ENCODE measurements around the gene TCEAL2.

GRCh38 chrX:102129473-102129872 lies 4.0 kb downstream of the TCEAL2 start:
- TF ChIP-seq CTCF (IDR thresholded peaks at IDR 0.05 in 2 of 3, conservative IDR thresholded peaks at IDR 0.05 in 1 of 3; ENCODE audit: control insufficient read depth in 2 of 3, extremely low read depth in 1 of 3, insufficient read depth in 1 of 3, low read depth in 3 of 3, low read length in 3 of 3) (peak in 2 of 3 experiments; percentile 32 to 36; a peak in 3 of 6 replicates), POLR2AphosphoS5 (IDR thresholded peaks at IDR 0.05; ENCODE audit: low read length) (no peak), NFXL1 (IDR thresholded peaks at IDR 0.05; ENCODE audit: borderline replicate concordance) (no peak), TAF1 (IDR thresholded peaks at IDR 0.05; ENCODE audit: borderline replicate concordance, low read depth, low read length) (no peak), ZNF217 (IDR thresholded peaks at IDR 0.05) (no peak), BCLAF1 (IDR thresholded peaks at IDR 0.05) (no peak), ATF2 (IDR thresholded peaks at IDR 0.05; ENCODE audit: low read length) (no peak), RCOR1 (conservative IDR thresholded peaks at IDR 0.05; ENCODE audit: low read depth, low read length) (no peak), REST (IDR thresholded peaks at IDR 0.05; ENCODE audit: low read depth, low read length) (no peak), MLLT1 (IDR thresholded peaks at IDR 0.05) (no peak), BCL3 (IDR thresholded peaks at IDR 0.05; ENCODE audit: borderline replicate concordance, insufficient read depth, low read depth, low read length, poor library complexity, severe bottlenecking) (no peak), TCF3 (IDR thresholded peaks at IDR 0.05; ENCODE audit: borderline replicate concordance, insufficient read depth, low read depth, low read length) (no peak)

Measured in GM12878 (cell line).